H1 (cell line): Measurements from ENCODE around the gene KCNMB4. TPM values are rescaled to one million over a fixed set of nuclear protein-coding genes. Genes with fewer than 3 reads are reported as not detected.

Experiments
- CTCF ChIA-PET: fragments of 300-600 bp; sonication (Branson Sonifier 250); formaldehyde crosslinking; loops from one replicate; lab custom pipeline; 2021; ENCODE audit not compliant: partially characterized antibody; lab: Charles Lee
- POLR2A ChIA-PET: fragments of 300-600 bp; sonication (Branson Sonifier 250); formaldehyde crosslinking; loops from one replicate; lab custom pipeline; 2021; ENCODE audit warnings: inconsistent platforms; ENCODE audit not compliant: partially characterized antibody; lab: Charles Lee
- DNase-seq, 2 experiments: peaks; one replicate each; pipeline versions ENCODE4 v3.0.0 to v3.0.0-alpha.2; 2010 to 2022; ENCODE audit warnings: low spot score in 2 of 2, low read depth in 1 of 2, mixed read lengths in 1 of 2
- FAIRE-seq: peaks from 2 replicates; lab custom pipeline; 2011; peaks lifted over from hg19 to GRCh38; lab: Jason Lieb, UNC
- H2AFZ ChIP-seq: 2 replicates; pipeline ENCODE4 v1.8.1; 2012; ENCODE audit warnings: low read length, inconsistent platforms
- H2AK5ac ChIP-seq: 2 replicates; pipeline ENCODE4 v1.6.1; 2013; ENCODE audit warnings: low read depth, low read length
- H2BK120ac ChIP-seq: replicated peaks from 2 replicates; pipeline ENCODE3; 2013; ENCODE audit warnings: low read depth, low read length, inconsistent platforms
- H2BK12ac ChIP-seq: 2 replicates; pipeline ENCODE4 v1.6.1; 2013; ENCODE audit warnings: low read depth, low read length
- H2BK15ac ChIP-seq: 2 replicates; pipeline ENCODE4 v1.6.1; 2013; ENCODE audit warnings: low read length
- H2BK20ac ChIP-seq: 2 replicates; pipeline ENCODE4 v1.6.1; 2013; ENCODE audit warnings: low read length
- H2BK5ac ChIP-seq: 2 replicates; pipeline ENCODE4 v1.6.1; 2013; ENCODE audit warnings: low read depth, low read length
- H3K14ac ChIP-seq: 2 replicates; pipeline ENCODE4 v1.6.1; 2013; ENCODE audit warnings: inconsistent platforms; ENCODE audit not compliant: insufficient read length
- H3K18ac ChIP-seq: 2 replicates; pipeline ENCODE4 v1.6.1; 2013; ENCODE audit warnings: low read length; ENCODE audit errors: extremely low read depth
- H3K23ac ChIP-seq: 2 replicates; pipeline ENCODE4 v1.6.1; 2013; ENCODE audit warnings: inconsistent platforms; ENCODE audit not compliant: insufficient read length
- H3K23me2 ChIP-seq: 2 replicates; pipeline ENCODE4 v1.6.1; 2013; ENCODE audit warnings: low read depth, low read length
- H3K27ac ChIP-seq: 2 replicates; pipeline ENCODE4 v1.6.1; 2011; ENCODE audit warnings: low read depth, low read length, inconsistent platforms
- H3K27me3 ChIP-seq, 4 experiments: replicated peaks in 1 of 4; 1 replicate in 1 of 4; 2 replicates in 3 of 4; pipeline versions ENCODE4 v1.6.1 to v1.8.1; 2011 to 2013; ENCODE audit warnings: low read length in 3 of 4, mild to moderate bottlenecking in 3 of 4, inconsistent platforms in 2 of 4, mixed read lengths in 2 of 4, moderate library complexity in 1 of 4; ENCODE audit not compliant: control insufficient read depth in 3 of 4, insufficient read depth in 3 of 4; ENCODE audit errors: extremely low read depth in 1 of 4
- H3K36me3 ChIP-seq, 4 experiments: 2 replicates each; pipeline versions ENCODE4 v1.6.1 to v1.8.1; 2011 to 2013; ENCODE audit warnings: mild to moderate bottlenecking in 4 of 4, low read length in 3 of 4, moderate library complexity in 2 of 4, control low read depth in 1 of 4, inconsistent platforms in 1 of 4; ENCODE audit not compliant: insufficient read depth in 4 of 4, control insufficient read depth in 2 of 4
- H3K4ac ChIP-seq: replicated peaks from 2 replicates; pipeline ENCODE3; 2013; ENCODE audit warnings: low read length, low read depth, mixed read lengths, inconsistent platforms; ENCODE audit not compliant: insufficient read length
- H3K4me1 ChIP-seq, 4 experiments: replicated peaks in 1 of 4; 1 replicate in 1 of 4; 2 replicates in 3 of 4; pipeline versions ENCODE4 v1.6.1 to v1.8.1; 2011 to 2013; ENCODE audit warnings: low read length in 3 of 4, inconsistent platforms in 2 of 4, mixed read lengths in 1 of 4; ENCODE audit not compliant: insufficient read depth in 4 of 4, control insufficient read depth in 3 of 4
- H3K4me2 ChIP-seq, 2 experiments: 2 replicates each; pipeline versions ENCODE4 v1.6.1 to v1.8.1; 2011 to 2013; ENCODE audit warnings: low read depth in 2 of 2, low read length in 2 of 2, control low read depth in 1 of 2, inconsistent platforms in 1 of 2, mild to moderate bottlenecking in 1 of 2; ENCODE audit not compliant: insufficient read depth in 1 of 2
- H3K4me3 ChIP-seq, 4 experiments: fragments of 200-600, 300-600 bp in 1 of 4; sonication (generic), shearing (Covaris generic), sonication (Bioruptor Twin) in 1 of 4; 2 replicates each; pipeline versions ENCODE4 v1.5.1 to v1.8.1; 2011 to 2016; ENCODE audit warnings: low read length in 4 of 4, low read depth in 3 of 4, control low read depth in 2 of 4, inconsistent platforms in 2 of 4, mild to moderate bottlenecking in 2 of 4, mixed read lengths in 1 of 4, moderate library complexity in 1 of 4; ENCODE audit not compliant: insufficient read depth in 2 of 4; ENCODE audit errors: extremely low read depth in 1 of 4
- H3K56ac ChIP-seq: replicated peaks from 2 replicates; pipeline ENCODE3; 2013; ENCODE audit warnings: low read depth, mild to moderate bottlenecking, mixed read lengths, low read length, inconsistent platforms; ENCODE audit not compliant: insufficient read length
- H3K79me1 ChIP-seq: 2 replicates; pipeline ENCODE4 v1.6.1; 2013; ENCODE audit warnings: low read depth, low read length, control low read depth
- H3K79me2 ChIP-seq, 2 experiments: 2 replicates each; pipeline versions ENCODE4 v1.6.1 to v1.8.1; 2012 to 2013; ENCODE audit warnings: low read length in 2 of 2, mild to moderate bottlenecking in 2 of 2, inconsistent platforms in 1 of 2; ENCODE audit not compliant: insufficient read depth in 2 of 2, control insufficient read depth in 1 of 2
- H3K9ac ChIP-seq, 4 experiments: replicated peaks in 1 of 4; 1 replicate in 1 of 4; 2 replicates in 3 of 4; pipeline versions ENCODE4 v1.6.1 to v1.8.1; 2011 to 2013; ENCODE audit warnings: low read depth in 3 of 4, low read length in 3 of 4, control low read depth in 2 of 4, mild to moderate bottlenecking in 2 of 4, moderate library complexity in 2 of 4, inconsistent platforms in 1 of 4; ENCODE audit errors: extremely low read depth in 1 of 4
- H3K9me3 ChIP-seq, 2 experiments: 2 replicates each; pipeline versions ENCODE4 v1.6.1 to v1.8.1; 2012 to 2013; ENCODE audit warnings: mild to moderate bottlenecking in 2 of 2, moderate library complexity in 2 of 2, control low read depth in 1 of 2, inconsistent platforms in 1 of 2, low read depth in 1 of 2, low read length in 1 of 2, mixed read lengths in 1 of 2; ENCODE audit not compliant: insufficient read depth in 2 of 2
- H4K20me1 ChIP-seq, 2 experiments: replicated peaks in 1 of 2; 2 replicates each; pipeline versions ENCODE3 to v1.8.1; 2011 to 2013; ENCODE audit warnings: inconsistent platforms in 2 of 2, low read length in 2 of 2, mild to moderate bottlenecking in 1 of 2; ENCODE audit not compliant: insufficient read depth in 2 of 2, control insufficient read depth in 1 of 2
- H4K5ac ChIP-seq: 2 replicates; pipeline ENCODE4 v1.6.1; 2013; ENCODE audit warnings: low read length, low read depth, mixed read lengths, inconsistent platforms; ENCODE audit not compliant: insufficient read length
- H4K8ac ChIP-seq: 2 replicates; pipeline ENCODE4 v1.8.0; 2013; ENCODE audit warnings: mild to moderate bottlenecking, moderate library complexity, low read length, inconsistent platforms; ENCODE audit not compliant: insufficient read depth; ENCODE audit errors: extremely low read depth
- H4K91ac ChIP-seq: replicated peaks from 2 replicates; pipeline ENCODE3; 2013; ENCODE audit warnings: low read length, mixed read lengths, inconsistent platforms; ENCODE audit not compliant: insufficient read length
- NRF1 ChIP-seq: IDR thresholded peaks from 2 replicates; pipeline ENCODE4 v1.6.1; 2011; ENCODE audit warnings: mild to moderate bottlenecking, low read depth, low read length, improper control_type of control experiment
- POLR2A ChIP-seq, 2 experiments: IDR thresholded peaks; 1 replicate in 1 of 2; 2 replicates in 1 of 2; pipeline ENCODE4 v1.6.1; 2011; ENCODE audit warnings: low read depth in 2 of 2, low read length in 2 of 2, mild to moderate bottlenecking in 2 of 2; ENCODE audit errors: control extremely low read depth in 1 of 2
- POLR2AphosphoS5 ChIP-seq: IDR thresholded peaks from 2 replicates; pipeline ENCODE4 v1.6.1; 2011; ENCODE audit warnings: low read depth, low read length
- WGBS, 2 experiments: shearing (Covaris generic) in 1 of 2; methylation state at CpG; one replicate each; pipeline versions ENCODE4 v1.1.6 to v1.1.7; 2013 to 2015; ENCODE audit warnings: low lambda C conversion rate in 2 of 2, mixed read lengths in 2 of 2, inconsistent platforms in 1 of 2, low coverage in 1 of 2, missing lambda C conversion rate in 1 of 2; ENCODE audit not compliant: insufficient replicate concordance in 2 of 2, insufficient coverage in 1 of 2, insufficient read length in 1 of 2; ENCODE audit errors: extremely low coverage in 1 of 2, missing lambda C conversion rate in 1 of 2; 5-methylcytosine and 5-hydroxymethylcytosine counted together
- polyA plus RNA-seq, 7 experiments: library from polyadenylated mRNA; depleted of rRNA in 3 of 7; stranded (reverse) in 5 of 7; unstranded in 2 of 7; fragments of >200 nt in 5 of 7; fragments of 200-250 nt in 2 of 7; gene quantifications; 1 replicate in 5 of 7; 2 replicates in 1 of 7; 4 replicates in 1 of 7; pipeline versions ENCODE4 v1.2.1 to v1.2.3, GENCODE V29; 2011 to 2013; ENCODE audit warnings: missing spikeins in 2 of 7, mixed read lengths in 2 of 7
- total RNA-seq: library from RNA; stranded (reverse); fragmentation: NEBNext Ultra II Directional; extraction: Animal tissue kit (Norgen Biotek cat#: 25700); gene quantifications from 2 replicates; pipeline ENCODE4 v1.2.1, GENCODE V29; 2021
- TF ChIP-seq, protein P1 (sequence below): IDR thresholded peaks from 2 replicates; pipeline ENCODE4 v1.6.1; 2012; ENCODE audit warnings: inconsistent platforms

The KCNMB4 gene
- total and polyA plus RNA-seq, 2 of the 8 experiments (the other 6 are each of a cell fraction or from before 2014, with no cell fraction given) = 10.9 to 16.0 TPM

DNA sequence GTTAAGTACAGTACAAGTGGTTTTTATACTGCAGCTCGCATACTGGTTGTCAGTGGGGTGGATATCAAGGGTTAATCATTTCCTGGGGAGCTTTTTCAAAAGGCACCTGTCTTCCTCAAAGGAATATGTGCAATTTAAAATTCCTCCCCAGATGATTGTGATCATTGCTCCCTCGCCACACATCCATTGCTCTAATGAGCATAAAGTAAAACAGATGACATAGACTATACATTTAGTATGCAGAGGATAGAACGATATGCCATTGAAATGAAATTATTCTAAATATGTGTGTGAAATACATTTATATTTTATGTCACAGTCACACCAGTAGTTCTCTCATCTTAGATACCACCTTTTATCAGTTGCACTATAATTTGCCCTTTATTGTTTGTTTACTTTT, 36.4 kb upstream of the KCNMB4 start:
- FAIRE-seq (no peak), DNase-seq (no peak)
- no peak overlapping the region for H3K9ac ChIP-seq
- no peaks in the 10 kb centered on the region for H3K27me3 ChIP-seq
- H3K56ac ChIP-seq = no peak overlapping the region
- no peak overlapping the region for H4K91ac ChIP-seq
- H3K4me1 ChIP-seq = peaks cover 0 to 1% (median under 1%) of the 10 kb centered on the region in 4 experiments; a peak in 1 of 7 replicates
- no peak overlapping the region for H4K5ac ChIP-seq
- no peak overlapping the region for H2BK120ac ChIP-seq
- H4K8ac ChIP-seq = no peak overlapping the region
- no peak overlapping the region for H3K4me3 ChIP-seq
- no peak overlapping the region for H2AFZ ChIP-seq
- H2BK5ac ChIP-seq = no peak overlapping the region
- H2AK5ac ChIP-seq = no peak overlapping the region
- H3K79me1 ChIP-seq = no peaks in the 10 kb centered on the region
- no peak overlapping the region for H3K27ac ChIP-seq
- ChIA-PET POLR2A (no interaction called here), CTCF (interaction anchor here (1.4 to 1.7 kb wide), 2 partner anchors 13 to 450 kb away, joined by 3 to 5 read pairs; no protein-coding TSS in a partner anchor)
- H3K79me2 ChIP-seq = no peaks in the 10 kb centered on the region; a peak in 1 of 4 replicates
- WGBS, 2 experiments = 77% methylated on average over 3 of the region's 3 CpGs; no CpG with 5 or more reads in 1 of the 2 experiments
- H2BK15ac ChIP-seq = no peak overlapping the region
- H2BK12ac ChIP-seq = no peak overlapping the region
- no peak overlapping the region for H3K23ac ChIP-seq
- no peak overlapping the region for H2BK20ac ChIP-seq
- no peak overlapping the region for H3K4ac ChIP-seq
- peaks cover 0 to 2% of the 10 kb centered on the region in 2 experiments for H4K20me1 ChIP-seq
- H3K18ac ChIP-seq = no peak overlapping the region
- H3K9me3 ChIP-seq = no peaks in the 10 kb centered on the region
- TF ChIP-seq NRF1 (no peak), POLR2AphosphoS5 (no peak), POLR2A (IDR thresholded peaks at IDR 0.05; ENCODE audit: control extremely low read depth in 1 of 2, low read depth in 2 of 2, low read length in 2 of 2) (no peak)
- TF ChIP-seq, protein P1, sequence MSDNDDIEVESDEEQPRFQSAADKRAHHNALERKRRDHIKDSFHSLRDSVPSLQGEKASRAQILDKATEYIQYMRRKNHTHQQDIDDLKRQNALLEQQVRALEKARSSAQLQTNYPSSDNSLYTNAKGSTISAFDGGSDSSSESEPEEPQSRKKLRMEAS = no peak
- H3K14ac ChIP-seq = no peak overlapping the region
- H3K4me2 ChIP-seq = no peak overlapping the region
- H3K36me3 ChIP-seq = 0 out of 8 replicates have a peak, but pooled peaks cover 0 to 1% (median 0%) of the 10 kb centered on the region in 4 experiments
- H3K23me2 ChIP-seq = no peaks in the 10 kb centered on the region
